AML-193 (cell line): ENCODE results near the gene R3HDM2.
"Not testable (repeated sequence)": the region's sequence is repeated elsewhere in the genome, so short reads cannot be mapped to it uniquely, and the experiment has no call there.

Source experiments
- DNase-seq, 2 experiments: peaks; one replicate each; lab custom pipeline; 2025; lab: John Stamatoyannopoulos, UW

The R3HDM2 gene

DNA sequence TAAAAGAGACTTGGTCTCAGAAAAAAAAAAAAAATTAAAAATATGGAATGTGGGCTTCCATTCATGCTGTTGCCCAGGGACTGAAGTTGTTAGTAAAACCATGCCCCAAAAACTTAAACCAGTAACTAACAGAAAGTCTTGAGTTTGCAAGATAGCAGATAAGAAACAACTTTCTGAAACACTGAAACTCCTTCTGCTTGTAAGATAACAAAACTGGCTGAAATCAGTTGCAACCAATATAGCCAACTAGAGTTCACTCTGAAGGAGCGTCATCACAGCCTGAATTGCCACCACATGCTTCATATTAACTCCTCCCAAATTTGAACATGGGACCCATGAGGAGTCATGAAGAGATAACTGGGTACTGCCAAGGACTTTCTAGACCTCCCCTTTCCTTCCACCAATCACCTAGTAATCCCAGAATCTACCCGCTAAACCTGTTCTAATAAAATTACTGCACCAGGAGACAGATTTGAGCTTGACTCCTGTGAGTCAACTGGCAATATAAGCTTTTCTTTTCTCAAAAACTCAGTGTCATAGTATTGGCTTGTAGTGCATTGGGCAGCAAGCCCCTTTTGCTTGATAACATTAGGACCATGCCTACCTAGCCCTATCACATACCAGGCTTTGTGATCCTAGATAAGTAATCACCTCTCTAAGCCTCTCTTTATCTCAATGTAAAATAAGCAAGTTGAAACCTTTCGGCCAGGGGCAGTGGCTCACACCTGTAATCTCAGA is 53.6 kb downstream of the R3HDM2 start:
- no peak for DNase-seq

GRCh38 chr12:57372233-57372632 is 58.6 kb downstream of the R3HDM2 start:
- no peak for DNase-seq

- no peak for DNase-seq
Observed at GRCh38 chr12:57370696-57371095, 60.1 kb downstream of the R3HDM2 start.

GRCh38 chr12:57370072-57370471 is 60.8 kb downstream of the R3HDM2 start:
- DNase-seq: no peak

- DNase-seq: no peak
Observed at GRCh38 chr12:57369202-57369601, 61.6 kb downstream of the R3HDM2 start.

DNA sequence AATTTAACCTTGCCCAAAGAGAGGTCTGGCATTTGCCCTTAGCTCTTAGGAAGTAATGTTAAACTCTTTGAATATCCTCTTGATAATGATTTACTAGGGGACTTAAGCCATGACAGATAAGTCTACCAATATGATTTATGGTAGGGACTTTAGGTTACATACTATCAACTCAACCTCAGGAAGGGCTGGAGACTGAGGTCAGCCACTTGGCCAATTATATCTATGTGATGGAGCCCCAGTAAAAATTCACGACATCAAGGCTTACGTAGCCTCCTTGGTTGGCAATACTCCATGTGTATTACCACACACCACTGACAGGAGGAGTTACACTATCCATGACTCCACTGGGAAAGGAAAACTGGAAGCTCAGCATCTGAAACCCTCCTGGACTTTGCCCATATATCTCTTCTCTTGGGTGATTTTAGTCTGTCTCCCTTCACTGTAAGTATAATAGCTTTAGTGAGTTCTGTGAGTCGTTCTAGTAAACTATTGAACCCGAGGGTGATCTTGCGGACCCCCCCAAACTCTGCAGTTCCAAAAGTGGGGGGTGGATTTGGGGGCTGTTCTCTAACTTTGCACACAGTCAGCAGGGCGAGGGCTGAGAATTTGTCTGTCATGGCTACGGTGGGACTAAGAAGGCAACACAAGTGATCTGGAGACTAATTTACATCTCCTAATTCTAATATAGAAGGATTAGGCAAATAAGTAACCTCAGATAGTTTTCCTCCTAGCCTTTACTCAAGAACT is 62.3 kb downstream of the R3HDM2 start:
- no peak for DNase-seq

- no peak for DNase-seq
Observed at GRCh38 chr12:57367121-57367520, 63.7 kb downstream of the R3HDM2 start.

DNA sequence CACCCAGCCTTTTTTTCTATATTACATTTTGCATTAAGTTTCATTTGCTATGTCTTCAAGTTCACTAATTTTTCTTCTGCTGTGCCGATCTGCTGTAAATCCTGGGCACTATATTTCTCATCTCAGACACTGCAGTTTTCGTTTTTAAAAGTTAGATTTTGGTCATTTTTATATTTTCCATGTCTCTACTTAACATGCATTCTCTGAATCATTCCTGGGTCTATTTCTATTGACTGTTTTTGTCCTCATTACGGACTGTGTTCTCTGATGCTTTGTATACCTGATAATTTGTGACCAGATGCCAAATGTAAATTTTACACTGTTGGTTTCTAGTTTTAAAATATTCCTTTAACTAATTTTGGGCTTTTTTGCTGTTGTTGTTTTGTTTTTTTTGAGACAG is 64.5 kb downstream of the R3HDM2 start:
- no peak for DNase-seq

DNA sequence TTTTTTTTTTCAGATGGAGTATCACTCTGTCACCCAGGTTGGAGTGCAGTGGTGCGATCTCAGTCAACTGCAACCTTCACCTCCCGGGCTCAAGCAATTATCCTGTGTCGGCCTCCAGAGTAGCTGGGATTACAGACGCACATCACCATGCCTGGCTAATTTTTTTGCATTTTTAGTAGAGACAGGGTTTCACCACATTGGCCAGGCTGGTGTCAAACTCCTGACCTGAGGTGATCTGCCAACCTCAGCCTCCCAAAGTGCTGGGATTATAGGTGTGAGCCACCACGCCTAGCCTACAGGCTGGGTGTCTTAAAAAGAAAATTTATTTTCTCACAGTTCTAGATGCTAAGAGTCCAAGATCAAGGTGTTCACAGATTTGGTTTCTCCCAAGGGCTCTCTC is 66.7 kb downstream of the R3HDM2 start:
- DNase-seq: not testable (repeated sequence)

- no peak for DNase-seq
Observed at GRCh38 chr12:57360468-57360867, 70.4 kb downstream of the R3HDM2 start.

- no peak for DNase-seq
Observed at GRCh38 chr12:57358646-57359045, 72.2 kb downstream of the R3HDM2 start.

DNA sequence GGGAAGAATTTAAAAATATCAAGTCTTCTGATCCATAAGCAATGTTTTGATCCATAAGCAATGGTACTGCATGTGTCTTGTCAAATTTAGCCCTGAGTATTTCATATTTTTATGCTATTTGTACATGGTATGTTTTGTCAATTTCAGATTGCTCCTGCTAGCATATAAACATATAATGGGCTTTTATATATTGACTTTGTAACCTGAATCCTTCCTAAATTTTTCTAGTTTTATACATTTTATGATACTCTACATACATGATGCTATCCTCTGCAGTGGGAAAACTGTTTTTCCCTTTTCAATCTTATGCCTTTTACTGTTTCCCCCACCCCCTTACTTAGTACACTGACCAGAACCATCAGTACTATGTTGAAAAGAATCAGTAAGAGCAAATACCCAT is 75.1 kb downstream of the R3HDM2 start:
- no peak for DNase-seq

- no peak for DNase-seq
Observed at GRCh38 chr12:57352166-57352565, 78.7 kb downstream of the R3HDM2 start.

DNA sequence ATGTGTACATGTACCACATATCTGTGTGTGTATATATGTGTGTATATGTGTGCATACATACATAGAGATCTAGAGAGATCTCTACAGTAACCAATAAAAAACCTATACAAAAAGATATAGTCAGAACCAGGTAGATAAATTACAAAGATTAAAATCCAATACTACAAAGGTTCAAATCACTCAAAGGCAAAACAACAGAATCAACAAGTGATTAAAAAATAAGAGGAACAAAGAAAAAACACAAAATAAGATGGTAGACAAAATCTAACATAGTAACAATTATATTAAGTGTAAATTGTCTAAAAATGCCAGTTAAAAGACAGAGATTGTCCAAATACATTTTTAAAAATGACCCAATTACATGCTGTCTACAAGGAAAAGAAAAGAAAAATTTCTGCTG is 83.6 kb downstream of the R3HDM2 start:
- DNase-seq: no peak

DNA sequence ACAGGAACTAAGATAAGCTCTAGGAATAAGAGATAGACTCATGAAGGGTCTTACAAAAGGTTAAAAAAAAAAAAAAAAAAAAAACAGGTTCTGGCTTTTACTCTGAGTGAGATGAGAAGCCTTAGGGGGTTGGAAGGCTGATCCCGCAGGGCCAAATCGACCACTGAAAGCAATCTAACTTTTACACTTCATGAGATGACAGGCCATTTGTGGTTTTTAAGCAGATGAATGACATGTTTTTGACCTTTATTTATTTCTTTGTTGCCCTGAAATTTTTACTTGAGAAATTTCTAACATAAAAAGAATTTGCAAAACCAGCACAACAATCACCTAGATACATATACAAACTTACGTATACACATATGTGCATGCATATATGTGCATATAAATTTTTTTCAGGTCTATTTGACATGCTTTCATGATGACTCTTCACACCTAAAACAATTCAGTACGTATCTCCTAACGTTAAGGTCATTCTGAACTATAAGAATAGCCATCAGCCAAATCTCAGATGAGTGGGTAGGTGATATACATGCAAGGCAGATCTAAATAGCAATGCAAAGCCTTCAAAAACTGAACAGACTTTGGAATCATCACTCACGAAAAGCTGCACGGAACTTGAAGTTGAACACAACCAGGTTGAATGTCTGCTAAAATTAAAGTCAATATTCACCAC is 87.0 kb downstream of the R3HDM2 start:
- no peak for DNase-seq

DNA sequence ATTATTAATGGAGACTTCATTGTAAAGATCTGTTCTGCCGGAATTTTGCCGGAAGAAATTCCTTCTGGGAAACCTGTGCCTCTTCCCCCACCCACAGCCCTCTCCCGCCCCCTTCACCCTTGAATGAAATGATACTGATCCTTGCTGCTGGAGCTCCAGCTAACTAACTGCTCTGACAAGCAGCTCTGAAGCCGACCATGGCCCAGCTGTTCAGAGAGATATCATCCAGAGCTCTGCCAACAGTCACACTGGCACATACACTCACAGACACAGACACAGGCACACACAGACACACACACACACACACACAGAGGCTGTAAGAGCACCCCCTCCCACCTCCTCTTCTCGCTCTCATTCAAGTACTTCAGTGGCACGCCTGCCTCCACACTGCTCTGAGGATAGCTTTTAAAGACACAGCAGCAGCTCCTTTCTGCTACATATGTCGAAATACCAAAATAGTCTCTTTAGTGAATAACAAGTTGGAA is 88.6 kb downstream of the R3HDM2 start:
- no peak for DNase-seq

DNA sequence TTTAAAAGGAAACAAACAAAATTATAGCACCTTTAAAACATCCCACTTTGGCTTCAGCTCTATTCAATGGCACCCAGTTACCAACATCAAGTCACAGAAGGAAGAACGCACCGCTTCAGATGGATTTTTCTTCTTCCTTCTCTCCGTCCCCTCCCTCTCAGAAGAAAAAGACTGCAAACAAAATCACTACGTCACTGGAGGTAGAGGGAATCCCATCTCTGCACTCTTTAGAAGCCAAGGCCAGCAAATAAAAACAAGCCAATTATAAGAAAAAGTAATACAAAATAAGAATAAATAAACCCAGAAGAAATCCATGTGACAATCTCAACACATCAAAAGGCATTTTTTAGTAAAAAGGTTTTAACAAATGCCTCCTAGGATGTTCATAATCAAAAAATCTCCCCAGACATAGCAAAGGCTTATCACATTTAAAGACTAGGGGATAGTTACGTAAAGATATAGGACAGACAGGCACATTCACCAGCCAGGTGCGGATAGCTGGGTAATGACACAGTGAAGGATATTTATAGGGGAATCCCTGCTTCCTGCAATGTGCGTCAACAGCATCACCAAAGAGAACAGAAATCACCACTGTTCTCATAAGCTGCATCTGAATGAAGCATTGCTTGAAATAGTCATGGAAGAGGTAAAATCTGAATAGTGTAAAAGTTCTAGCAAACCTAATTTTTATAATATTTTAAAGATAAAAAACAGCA is 89.4 kb downstream of the R3HDM2 start:
- DNase-seq: no peak

- no peak for DNase-seq
Observed at GRCh38 chr12:57340104-57340503, 90.7 kb downstream of the R3HDM2 start.

GRCh38 chr12:57336299-57336698 is 94.5 kb downstream of the R3HDM2 start:
- DNase-seq: not testable (repeated sequence)

GRCh38 chr12:57334219-57334618 is 96.6 kb downstream of the R3HDM2 start:
- no peak for DNase-seq

- no peak for DNase-seq
Observed at GRCh38 chr12:57332646-57333312, 98.1 kb downstream of the R3HDM2 start.

- no peak for DNase-seq
Observed at GRCh38 chr12:57330992-57331391, 99.9 kb downstream of the R3HDM2 start.
